SK-N-SH (cell line): ENCODE data around the gene CUBN. TPM values are rescaled to one million over a fixed set of nuclear protein-coding genes. Genes with fewer than 3 reads are reported as not detected.
A peak's percentile ranks its signal among the peaks of the same experiment; 100 is the strongest.

Experiments used
- CTCF ChIA-PET: fragments of 300-600, 350-600 bp; formaldehyde crosslinking; extraction: SDS; loops from one replicate; lab custom pipeline; 2021; lab: Yijun Ruan, JAX
- POLR2A ChIA-PET: fragments of 350-600 bp; sonication (Branson Sonifier 250); formaldehyde crosslinking; extraction: SDS; loops from one replicate; lab custom pipeline; 2020; ENCODE audit warnings: antibody characterized with exemption, inconsistent platforms; lab: Yijun Ruan, JAX
- DNase-seq: peaks from one replicate; pipeline ENCODE4 v3.0.0; 2012
- H2AFZ ChIP-seq: fragments of 200-600 bp; sonication (generic); 2 replicates; pipeline ENCODE4 v1.8.1; 2016; ENCODE audit warnings: antibody characterized with exemption, mild to moderate bottlenecking, low read depth
- H3F3A ChIP-seq: fragments of 200-600 bp; sonication (generic); replicated peaks from 2 replicates; pipeline ENCODE3; 2016; ENCODE audit warnings: antibody characterized with exemption, mild to moderate bottlenecking; ENCODE audit not compliant: insufficient read depth
- H3K27ac ChIP-seq, 2 experiments: fragments of 200-500 bp in 1 of 2; fragments of 200-600 bp in 1 of 2; sonication (Bioruptor generic) in 1 of 2; sonication (generic), shearing (Covaris generic) in 1 of 2; 2 replicates each; pipeline versions ENCODE4 v1.5.1 to v1.6.1; 2014 to 2016; ENCODE audit warnings: low read depth in 2 of 2, inconsistent platforms in 1 of 2, low read length in 1 of 2, mild to moderate bottlenecking in 1 of 2, mixed read lengths in 1 of 2
- H3K27me3 ChIP-seq: fragments of 200-600 bp; sonication (generic), shearing (Covaris generic); 2 replicates; pipeline ENCODE4 v1.6.1; 2016; ENCODE audit warnings: mixed run types; ENCODE audit not compliant: insufficient read depth
- H3K36me3 ChIP-seq, 2 experiments: fragments of 200-500 bp in 1 of 2; fragments of 200-600 bp in 1 of 2; sonication (Bioruptor generic) in 1 of 2; sonication (generic) in 1 of 2; replicated peaks in 1 of 2; 2 replicates each; pipeline versions ENCODE3 to v1.5.1; 2014 to 2016; ENCODE audit warnings: low read length in 1 of 2, mild to moderate bottlenecking in 1 of 2; ENCODE audit not compliant: insufficient read depth in 2 of 2, control insufficient read depth in 1 of 2
- H3K4me1 ChIP-seq, 2 experiments: fragments of 200-500 bp in 1 of 2; fragments of 200-600 bp in 1 of 2; sonication (Bioruptor generic) in 1 of 2; sonication (generic), shearing (Covaris generic) in 1 of 2; 2 replicates each; pipeline versions ENCODE4 v1.5.1 to v1.6.1; 2014 to 2016; ENCODE audit warnings: low read depth in 1 of 2, low read length in 1 of 2, mixed run types in 1 of 2; ENCODE audit not compliant: insufficient read depth in 2 of 2, control insufficient read depth in 1 of 2
- H3K4me2 ChIP-seq: fragments of 200-600 bp; sonication (generic), shearing (Covaris generic); 2 replicates; pipeline ENCODE4 v1.6.1; 2017; ENCODE audit warnings: mixed run types
- H3K4me3 ChIP-seq, 2 experiments: fragments of 200-500 bp in 1 of 2; fragments of 200-600 bp in 1 of 2; sonication (Bioruptor generic) in 1 of 2; sonication (generic), shearing (Covaris generic) in 1 of 2; 2 replicates each; pipeline versions ENCODE4 v1.5.1 to v1.8.1; 2014 to 2016; ENCODE audit warnings: low read depth in 2 of 2, inconsistent platforms in 1 of 2, low read length in 1 of 2, mild to moderate bottlenecking in 1 of 2, mixed read lengths in 1 of 2, moderate library complexity in 1 of 2
- H3K79me2 ChIP-seq: fragments of 200-600 bp; sonication (generic); 2 replicates; pipeline ENCODE4 v1.8.1; 2017; ENCODE audit warnings: mild to moderate bottlenecking; ENCODE audit not compliant: insufficient read depth
- H3K9ac ChIP-seq: fragments of 200-600 bp; sonication (generic); 2 replicates; pipeline ENCODE4 v1.6.1; 2017; ENCODE audit warnings: mixed run types
- H3K9me2 ChIP-seq: fragments of 200-600 bp; sonication (generic); 2 replicates; pipeline ENCODE4 v1.6.1; 2017; ENCODE audit warnings: mixed run types
- H3K9me3 ChIP-seq: fragments of 200-600 bp; sonication (generic); 2 replicates; pipeline ENCODE4 v1.6.1; 2017; ENCODE audit warnings: mixed run types, mild to moderate bottlenecking, moderate library complexity
- H4K20me1 ChIP-seq: fragments of 200-600 bp; sonication (generic); 2 replicates; pipeline ENCODE4 v1.6.1; 2017; ENCODE audit warnings: mild to moderate bottlenecking, mixed run types; ENCODE audit not compliant: insufficient read depth
- EP300 ChIP-seq, 2 experiments: IDR thresholded peaks; 2 replicates each; pipeline versions ENCODE4 v1.4.0 to v1.6.1; 2012; ENCODE audit warnings: borderline replicate concordance in 1 of 2, low read depth in 1 of 2, low read length in 1 of 2
- EZH2phosphoT487 ChIP-seq: fragments of 200-600 bp; sonication (generic); IDR thresholded peaks from 2 replicates; pipeline ENCODE4 v1.6.1; 2017; ENCODE audit warnings: low read depth, mixed run types, mild to moderate bottlenecking, antibody characterized with exemption, moderate library complexity, borderline replicate concordance
- FOXJ3 ChIP-seq: sonication (generic); formaldehyde crosslinking; IDR thresholded peaks from 2 replicates; pipeline ENCODE4 v1.5.1; 2020; ENCODE audit warnings: mild to moderate bottlenecking, missing genetic modification reagents
- MXI1 ChIP-seq: IDR thresholded peaks from 2 replicates; pipeline ENCODE4 v1.6.1; 2012; ENCODE audit warnings: mild to moderate bottlenecking, low read depth, low read length, improper control_type of control experiment
- NFIC ChIP-seq: IDR thresholded peaks from 2 replicates; pipeline ENCODE4 v1.4.0; 2012; ENCODE audit warnings: borderline replicate concordance
- NRF1 ChIP-seq: IDR thresholded peaks from 2 replicates; pipeline ENCODE4 v1.6.1; 2012; ENCODE audit warnings: low read depth, mild to moderate bottlenecking, low read length
- POLR2AphosphoS5 ChIP-seq: IDR thresholded peaks from 2 replicates; pipeline ENCODE4 v1.6.1; 2012; ENCODE audit warnings: low read depth, low read length
- RAD21 ChIP-seq: IDR thresholded peaks from 2 replicates; pipeline ENCODE4 v1.6.1; 2012; ENCODE audit warnings: mild to moderate bottlenecking, low read length
- TAF1 ChIP-seq: IDR thresholded peaks from 2 replicates; pipeline ENCODE4 v1.6.1; 2012; ENCODE audit warnings: low read depth, mild to moderate bottlenecking, low read length, moderate library complexity, borderline replicate concordance
- TEAD4 ChIP-seq: IDR thresholded peaks from 2 replicates; pipeline ENCODE4 v1.4.0; 2012; ENCODE audit warnings: mild to moderate bottlenecking, borderline replicate concordance; ENCODE audit not compliant: insufficient read depth
- WGBS: methylation state at CpG from one replicate; pipeline ENCODE4 v1.1.6; 2017; ENCODE audit warnings: low lambda C conversion rate; 5-methylcytosine and 5-hydroxymethylcytosine counted together
- polyA plus RNA-seq, 3 experiments: library from polyadenylated mRNA; depleted of rRNA; stranded (reverse); fragments of >200 nt; gene quantifications; 2 replicates each; pipeline ENCODE4 v1.2.3, GENCODE V29; 2012
- TF ChIP-seq, protein P1 (sequence below): IDR thresholded peaks from 2 replicates; pipeline ENCODE4 v1.4.0; 2012; ENCODE audit warnings: low read depth
- TF ChIP-seq, protein P2 (sequence below): fragments of 150-350 bp; IDR thresholded peaks from 2 replicates; pipeline ENCODE4 v1.6.1; 2017; ENCODE audit warnings: antibody characterized with exemption, low read length, low read depth, borderline replicate concordance
- TF ChIP-seq, protein P3 (sequence below): IDR thresholded peaks from 2 replicates; pipeline ENCODE4 v1.4.0; 2012; ENCODE audit warnings: low read depth, borderline replicate concordance
- TF ChIP-seq, protein P4 (sequence below): IDR thresholded peaks from 2 replicates; pipeline ENCODE4; 2012
- TF ChIP-seq, protein P5 (sequence below): IDR thresholded peaks from 2 replicates; pipeline ENCODE4 v1.4.0; 2012; ENCODE audit warnings: low read depth, borderline replicate concordance

Gene CUBN
- polyA plus RNA-seq, 1 of the 3 experiments (the other 2 are of a cell fraction), result 2.4 TPM

DNA sequence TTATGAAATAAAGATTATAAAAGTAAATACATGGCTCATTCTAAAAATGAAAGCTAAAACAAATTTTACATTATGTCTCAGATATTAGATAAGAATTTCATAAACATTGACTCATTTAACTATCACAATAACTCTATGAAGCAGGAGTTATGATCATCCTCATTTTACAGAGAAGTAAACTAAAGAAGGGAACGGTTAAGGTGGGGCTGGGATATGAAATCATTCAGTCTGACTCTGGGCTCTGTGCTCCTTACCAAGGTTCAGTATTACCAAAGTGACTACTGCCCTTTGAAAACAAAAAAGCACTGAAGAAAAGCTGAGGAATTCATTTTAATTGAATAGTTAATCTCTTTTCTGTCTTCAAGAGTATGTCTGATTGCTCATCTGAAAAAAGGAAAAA is 22.1 kb upstream of the CUBN start:
- no peaks in the 10 kb centered on the region for H3K36me3 ChIP-seq
- 84% methylated on average over 1 of the region's 1 CpG for whole genome bisulfite sequencing
- H4K20me1 ChIP-seq, result no peaks in the 10 kb centered on the region
- H3K27ac ChIP-seq, result peak overlapping the region in 1 of 2 experiments; percentile 58; a peak in 2 of 4 replicates
- H3K79me2 ChIP-seq, result no peaks in the 10 kb centered on the region
- POLR2A ChIA-PET, result no interaction called here
- no peak for DNase-seq
- H3F3A ChIP-seq, result peaks cover 8% of the 10 kb centered on the region
- TF ChIP-seq, protein P1, sequence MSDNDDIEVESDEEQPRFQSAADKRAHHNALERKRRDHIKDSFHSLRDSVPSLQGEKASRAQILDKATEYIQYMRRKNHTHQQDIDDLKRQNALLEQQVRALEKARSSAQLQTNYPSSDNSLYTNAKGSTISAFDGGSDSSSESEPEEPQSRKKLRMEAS, result no peak
- TF ChIP-seq EP300 (IDR thresholded peaks at IDR 0.05; ENCODE audit: borderline replicate concordance in 1 of 2, low read depth in 1 of 2, low read length in 1 of 2) (no peak), FOXJ3 (CRISPR knock-in tag) (no peak), TAF1 (no peak), NRF1 (no peak)
- TF ChIP-seq, protein P2, sequence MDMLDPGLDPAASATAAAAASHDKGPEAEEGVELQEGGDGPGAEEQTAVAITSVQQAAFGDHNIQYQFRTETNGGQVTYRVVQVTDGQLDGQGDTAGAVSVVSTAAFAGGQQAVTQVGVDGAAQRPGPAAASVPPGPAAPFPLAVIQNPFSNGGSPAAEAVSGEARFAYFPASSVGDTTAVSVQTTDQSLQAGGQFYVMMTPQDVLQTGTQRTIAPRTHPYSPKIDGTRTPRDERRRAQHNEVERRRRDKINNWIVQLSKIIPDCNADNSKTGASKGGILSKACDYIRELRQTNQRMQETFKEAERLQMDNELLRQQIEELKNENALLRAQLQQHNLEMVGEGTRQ, result no peak
- TF ChIP-seq, protein P3, sequence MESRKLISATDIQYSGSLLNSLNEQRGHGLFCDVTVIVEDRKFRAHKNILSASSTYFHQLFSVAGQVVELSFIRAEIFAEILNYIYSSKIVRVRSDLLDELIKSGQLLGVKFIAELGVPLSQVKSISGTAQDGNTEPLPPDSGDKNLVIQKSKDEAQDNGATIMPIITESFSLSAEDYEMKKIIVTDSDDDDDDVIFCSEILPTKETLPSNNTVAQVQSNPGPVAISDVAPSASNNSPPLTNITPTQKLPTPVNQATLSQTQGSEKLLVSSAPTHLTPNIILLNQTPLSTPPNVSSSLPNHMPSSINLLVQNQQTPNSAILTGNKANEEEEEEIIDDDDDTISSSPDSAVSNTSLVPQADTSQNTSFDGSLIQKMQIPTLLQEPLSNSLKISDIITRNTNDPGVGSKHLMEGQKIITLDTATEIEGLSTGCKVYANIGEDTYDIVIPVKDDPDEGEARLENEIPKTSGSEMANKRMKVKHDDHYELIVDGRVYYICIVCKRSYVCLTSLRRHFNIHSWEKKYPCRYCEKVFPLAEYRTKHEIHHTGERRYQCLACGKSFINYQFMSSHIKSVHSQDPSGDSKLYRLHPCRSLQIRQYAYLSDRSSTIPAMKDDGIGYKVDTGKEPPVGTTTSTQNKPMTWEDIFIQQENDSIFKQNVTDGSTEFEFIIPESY, result no peak
- TF ChIP-seq, all 33 proteins: peak for 0
- 0 out of 2 replicates have a peak overlapping the region, but pooled peaks have one; percentile 12 for H3K4me2 ChIP-seq
- no peaks in the 10 kb centered on the region for H3K9me2 ChIP-seq
- CTCF ChIA-PET, result interaction anchor here (0.8 to 1.4 kb wide), 3 partner anchors 12 to 28 kb away, joined by 3 to 4 read pairs (median 4); no protein-coding TSS in a partner anchor
- no peaks in the 10 kb centered on the region for H3K9me3 ChIP-seq
- no peaks in the 10 kb centered on the region for H3K27me3 ChIP-seq
- 0 out of 4 replicates have a peak, but pooled peaks cover 0 to 3% of the 10 kb centered on the region in 2 experiments for H3K4me1 ChIP-seq
- H3K4me3 ChIP-seq, result no peak overlapping the region
- H3K9ac ChIP-seq, result peak overlapping the region; percentile 1; the same call in 1 of the 2 replicates
- no peak overlapping the region; the same call in 1 of the 2 replicates for H2AFZ ChIP-seq

DNA sequence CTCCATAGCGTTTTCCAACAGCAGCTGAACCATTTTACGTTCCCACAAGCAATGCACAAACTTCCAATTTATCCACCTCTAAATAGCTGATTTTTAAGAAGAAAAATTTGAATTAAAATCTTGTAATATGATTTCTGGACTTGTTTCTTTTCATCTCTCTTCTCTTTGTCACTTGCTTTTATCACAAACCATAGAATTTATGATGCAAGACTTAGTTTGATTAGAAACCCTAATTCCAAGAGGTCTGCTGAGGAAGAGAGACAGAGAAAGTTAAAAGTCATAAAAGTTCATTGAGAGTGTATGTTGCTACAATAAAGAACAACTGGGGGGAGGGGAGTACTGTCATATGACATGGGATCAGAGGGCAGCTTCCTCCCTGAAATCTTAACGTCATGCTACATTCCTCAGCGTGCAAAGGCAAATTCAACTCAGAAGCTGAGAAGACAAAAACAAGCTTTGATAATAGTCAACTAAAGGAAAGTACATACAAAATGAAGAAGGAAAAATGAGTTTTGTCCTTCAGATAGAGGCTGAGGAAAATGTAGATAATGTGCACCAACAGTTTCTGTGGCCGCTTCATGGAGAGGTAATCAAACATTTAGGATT is 18.4 kb upstream of the CUBN start:
- no peak overlapping the region for H3K27ac ChIP-seq
- H3K9me2 ChIP-seq, result no peaks in the 10 kb centered on the region
- no peak overlapping the region for H3K9ac ChIP-seq
- no peak overlapping the region for H2AFZ ChIP-seq
- peaks cover 12% of the 10 kb centered on the region for H3F3A ChIP-seq
- no peaks in the 10 kb centered on the region for H3K27me3 ChIP-seq
- H3K79me2 ChIP-seq, result no peaks in the 10 kb centered on the region
- H4K20me1 ChIP-seq, result no peaks in the 10 kb centered on the region
- 0 out of 4 replicates have a peak, but pooled peaks cover 0 to 3% of the 10 kb centered on the region in 2 experiments for H3K4me1 ChIP-seq
- no peaks in the 10 kb centered on the region for H3K36me3 ChIP-seq
- H3K4me2 ChIP-seq, result no peak overlapping the region
- DNase-seq, result no peak
- CTCF ChIA-PET, result no interaction called here
- H3K4me3 ChIP-seq, result no peak overlapping the region
- POLR2A ChIA-PET, result no interaction called here
- 94% methylated on average over 5 of the region's 5 CpGs for WGBS
- H3K9me3 ChIP-seq, result no peaks in the 10 kb centered on the region
- TF ChIP-seq, protein P4, sequence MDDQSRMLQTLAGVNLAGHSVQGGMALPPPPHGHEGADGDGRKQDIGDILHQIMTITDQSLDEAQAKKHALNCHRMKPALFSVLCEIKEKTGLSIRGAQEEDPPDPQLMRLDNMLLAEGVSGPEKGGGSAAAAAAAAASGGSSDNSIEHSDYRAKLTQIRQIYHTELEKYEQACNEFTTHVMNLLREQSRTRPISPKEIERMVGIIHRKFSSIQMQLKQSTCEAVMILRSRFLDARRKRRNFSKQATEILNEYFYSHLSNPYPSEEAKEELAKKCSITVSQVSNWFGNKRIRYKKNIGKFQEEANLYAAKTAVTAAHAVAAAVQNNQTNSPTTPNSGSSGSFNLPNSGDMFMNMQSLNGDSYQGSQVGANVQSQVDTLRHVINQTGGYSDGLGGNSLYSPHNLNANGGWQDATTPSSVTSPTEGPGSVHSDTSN, result no peak
- no peak for TF ChIP-seq TEAD4
- no peak for TF ChIP-seq RAD21
- TF ChIP-seq, protein P5, sequence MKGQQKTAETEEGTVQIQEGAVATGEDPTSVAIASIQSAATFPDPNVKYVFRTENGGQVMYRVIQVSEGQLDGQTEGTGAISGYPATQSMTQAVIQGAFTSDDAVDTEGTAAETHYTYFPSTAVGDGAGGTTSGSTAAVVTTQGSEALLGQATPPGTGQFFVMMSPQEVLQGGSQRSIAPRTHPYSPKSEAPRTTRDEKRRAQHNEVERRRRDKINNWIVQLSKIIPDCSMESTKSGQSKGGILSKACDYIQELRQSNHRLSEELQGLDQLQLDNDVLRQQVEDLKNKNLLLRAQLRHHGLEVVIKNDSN, result no peak
- no peak for TF ChIP-seq EZH2phosphoT487
- TF ChIP-seq, protein P2, result no peak
- TF ChIP-seq EP300 (IDR thresholded peaks at IDR 0.05; ENCODE audit: borderline replicate concordance in 1 of 2, low read depth in 1 of 2, low read length in 1 of 2), result no peak
- TF ChIP-seq POLR2AphosphoS5, result no peak
- no peak for TF ChIP-seq MXI1
- TF ChIP-seq NFIC, result no peak
